OCI-LY1 (cell line): ENCODE measurements around the gene PMEPA1.

Experiments used
- H2AFZ ChIP-seq: fragments of 200-600 bp; sonication (generic), shearing (Covaris generic); 2 replicates; pipeline ENCODE4 v1.6.0; 2014; ENCODE audit warnings: antibody characterized with exemption, mild to moderate bottlenecking, low read length
- H3F3A ChIP-seq: fragments of 200-600 bp; sonication (generic), shearing (Covaris generic); 2 replicates; pipeline ENCODE4 v1.6.0; 2014; ENCODE audit warnings: mild to moderate bottlenecking, antibody characterized with exemption, low read length, moderate library complexity; ENCODE audit not compliant: insufficient read depth
- H3K27ac ChIP-seq: fragments of 200-600 bp; sonication (generic); 2 replicates; pipeline ENCODE4 v1.5.1; 2014; ENCODE audit warnings: low read length, mixed run types, mild to moderate bottlenecking, low read depth; ENCODE audit not compliant: poor library complexity, severe bottlenecking
- H3K27me3 ChIP-seq: fragments of 200-600 bp; sonication (generic); 2 replicates; pipeline ENCODE4 v1.6.0; 2014; ENCODE audit warnings: antibody characterized with exemption, mild to moderate bottlenecking, low read length, moderate library complexity; ENCODE audit not compliant: insufficient read depth
- H3K36me3 ChIP-seq: fragments of 200-600 bp; sonication (generic); 2 replicates; pipeline ENCODE4 v1.6.1; 2014; ENCODE audit warnings: mild to moderate bottlenecking, antibody characterized with exemption, low read length, moderate library complexity, mixed read lengths; ENCODE audit not compliant: insufficient read depth
- H3K4me1 ChIP-seq: fragments of 200-600 bp; sonication (generic); 2 replicates; pipeline ENCODE4 v1.5.1; 2014; ENCODE audit warnings: mild to moderate bottlenecking, low read length, moderate library complexity; ENCODE audit not compliant: insufficient read depth, severe bottlenecking
- H3K4me2 ChIP-seq: fragments of 200-600 bp; sonication (generic), shearing (Covaris generic); 2 replicates; pipeline ENCODE4 v1.6.1; 2014; ENCODE audit warnings: low read length
- H3K4me3 ChIP-seq: fragments of 200-600 bp; sonication (generic); 2 replicates; pipeline ENCODE4 v1.5.1; 2014; ENCODE audit warnings: low read length, low read depth, mild to moderate bottlenecking, mixed read lengths; ENCODE audit not compliant: poor library complexity, severe bottlenecking
- H3K79me2 ChIP-seq: fragments of 200-600 bp; shearing (Covaris generic); 2 replicates; pipeline ENCODE4 v1.6.1; 2016; ENCODE audit warnings: mixed run types, low read length, mixed read lengths; ENCODE audit not compliant: insufficient read depth
- H3K9ac ChIP-seq: fragments of 200-600 bp; sonication (generic), shearing (Covaris generic); 2 replicates; pipeline ENCODE4 v1.6.1; 2014; ENCODE audit warnings: mild to moderate bottlenecking, low read length, mixed read lengths
- H3K9me2 ChIP-seq: fragments of 200-600 bp; sonication (generic), shearing (Covaris generic); 2 replicates; pipeline ENCODE4 v1.6.1; 2014; ENCODE audit warnings: low read depth, mild to moderate bottlenecking, low read length, mixed read lengths
- H3K9me3 ChIP-seq: fragments of 200-600 bp; shearing (Covaris generic); 2 replicates; pipeline ENCODE4 v1.6.1; 2014; ENCODE audit warnings: low read length, mixed read lengths
- H4K20me1 ChIP-seq: fragments of 200-600 bp; sonication (generic), shearing (Covaris generic); 2 replicates; pipeline ENCODE4 v1.6.0; 2016; ENCODE audit warnings: mild to moderate bottlenecking, low read length; ENCODE audit not compliant: insufficient read depth
- CTCF ChIP-seq: fragments of 200-600 bp; sonication (generic), shearing (Covaris generic); IDR thresholded peaks from 2 replicates; pipeline ENCODE4 v1.5.1; 2017; ENCODE audit warnings: mild to moderate bottlenecking, antibody characterized with exemption, low read length, moderate library complexity, mixed read lengths
- EZH2 ChIP-seq: fragments of 200-600 bp; sonication (generic), shearing (Covaris generic); IDR thresholded peaks from 2 replicates; pipeline ENCODE4 v1.8.0; 2017; ENCODE audit warnings: borderline replicate concordance, mixed run types, mild to moderate bottlenecking, antibody characterized with exemption, low read length, moderate library complexity, mixed read lengths

The PMEPA1 gene

GRCh38 chr20:57680934-57681914 lies 28.6 kb downstream of the PMEPA1 start:
- no peak overlapping the region for H3K4me2 ChIP-seq
- peaks cover 7% of the 10 kb centered on the region; the same call in 1 of the 2 replicates for H3K27me3 ChIP-seq
- no peak overlapping the region for H3K4me3 ChIP-seq
- H3K9me3 ChIP-seq = no peaks in the 10 kb centered on the region
- H4K20me1 ChIP-seq = no peaks in the 10 kb centered on the region
- peaks cover 38% of the 10 kb centered on the region for H3K4me1 ChIP-seq
- H3K79me2 ChIP-seq = no peaks in the 10 kb centered on the region
- no peaks in the 10 kb centered on the region for H3F3A ChIP-seq
- H3K9me2 ChIP-seq = no peaks in the 10 kb centered on the region
- no peaks in the 10 kb centered on the region for H3K36me3 ChIP-seq
- H2AFZ ChIP-seq = no peak overlapping the region
- TF ChIP-seq CTCF (no peak), EZH2 (no peak)
- no peak overlapping the region for H3K9ac ChIP-seq
- peak overlapping the region; percentile 69 for H3K27ac ChIP-seq

DNA sequence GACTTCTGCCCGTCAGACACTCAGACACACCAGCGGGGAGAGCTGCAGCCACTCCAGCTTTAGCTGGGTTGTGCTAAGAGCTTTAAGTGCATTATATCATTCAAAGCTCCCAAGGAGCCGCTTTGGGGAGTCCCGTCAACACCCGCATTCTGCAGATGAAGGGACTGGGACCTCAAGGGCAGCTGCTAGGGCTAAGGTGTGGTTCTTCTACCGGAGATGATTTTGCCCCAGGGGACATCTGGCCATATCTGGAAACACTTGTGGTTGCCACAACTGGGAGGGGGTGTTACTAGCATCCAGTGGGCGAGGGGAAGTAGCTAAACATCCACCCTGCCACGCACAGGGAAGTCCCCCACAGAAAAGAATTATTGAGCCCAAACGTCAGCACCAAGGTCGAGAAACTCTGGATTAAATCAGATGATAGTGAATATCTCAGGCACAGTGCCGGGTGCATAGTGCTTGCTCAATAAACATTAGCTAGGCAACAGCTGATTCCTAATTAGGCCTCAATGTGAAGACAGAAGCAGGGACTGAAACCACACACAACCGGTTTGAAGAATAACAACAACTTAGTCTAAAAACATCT lies 29.6 kb downstream of the PMEPA1 start:
- H3K4me1 ChIP-seq = peaks cover 38% of the 10 kb centered on the region
- H3K9me3 ChIP-seq = no peaks in the 10 kb centered on the region
- H3F3A ChIP-seq = no peaks in the 10 kb centered on the region
- H3K9ac ChIP-seq = no peak overlapping the region
- H3K27me3 ChIP-seq = peaks cover 7% of the 10 kb centered on the region; the same call in 1 of the 2 replicates
- H3K27ac ChIP-seq = peak overlapping the region; percentile 69
- no peak overlapping the region for H2AFZ ChIP-seq
- H3K79me2 ChIP-seq = no peaks in the 10 kb centered on the region
- no peaks in the 10 kb centered on the region for H3K9me2 ChIP-seq
- H3K36me3 ChIP-seq = no peaks in the 10 kb centered on the region
- H3K4me2 ChIP-seq = no peak overlapping the region
- TF ChIP-seq EZH2 (no peak), CTCF (no peak)
- no peak overlapping the region for H3K4me3 ChIP-seq
- H4K20me1 ChIP-seq = no peaks in the 10 kb centered on the region

- H3K4me2 ChIP-seq = no peak overlapping the region
- peaks cover 7% of the 10 kb centered on the region; the same call in 1 of the 2 replicates for H3K27me3 ChIP-seq
- no peak overlapping the region for H3K4me3 ChIP-seq
- no peaks in the 10 kb centered on the region for H3F3A ChIP-seq
- no peaks in the 10 kb centered on the region for H3K9me3 ChIP-seq
- H3K27ac ChIP-seq = no peak overlapping the region
- H3K9me2 ChIP-seq = no peaks in the 10 kb centered on the region
- no peak overlapping the region for H2AFZ ChIP-seq
- peaks cover 38% of the 10 kb centered on the region for H3K4me1 ChIP-seq
- no peaks in the 10 kb centered on the region for H3K36me3 ChIP-seq
- no peaks in the 10 kb centered on the region for H3K79me2 ChIP-seq
- no peaks in the 10 kb centered on the region for H4K20me1 ChIP-seq
- no peak overlapping the region for H3K9ac ChIP-seq
- TF ChIP-seq EZH2 (no peak), CTCF (no peak)
Observed at GRCh38 chr20:57679113-57679512, 30.7 kb downstream of the PMEPA1 start.
